K562 (cell line): ENCODE results near the gene OARD1. TPM values are rescaled to one million over a fixed set of nuclear protein-coding genes. Genes with fewer than 3 reads are reported as not detected.

Experiments used
- BACH1 ChIP-seq: fragments of 200-800 bp; sonication (Bioruptor generic); IDR thresholded peaks from 2 replicates; pipeline ENCODE4 v1.6.1; 2016; ENCODE audit warnings: missing genetic modification characterization, missing compliant biosample characterization
- E2F4 ChIP-seq: sonication (generic); formaldehyde crosslinking; IDR thresholded peaks from 2 replicates; pipeline ENCODE4 v1.8.0; 2022; ENCODE audit warnings: mild to moderate bottlenecking, low read depth, missing genetic modification reagents
- E2F6 ChIP-seq, 2 experiments: IDR thresholded peaks; 2 replicates each; pipeline ENCODE4 v1.6.1; 2011; ENCODE audit warnings: borderline replicate concordance in 1 of 2, control low read depth in 1 of 2, low read depth in 1 of 2, low read length in 1 of 2, mild to moderate bottlenecking in 1 of 2, mixed read lengths in 1 of 2, moderate library complexity in 1 of 2; ENCODE audit not compliant: insufficient read depth in 1 of 2, insufficient read length in 1 of 2, poor library complexity in 1 of 2, severe bottlenecking in 1 of 2; ENCODE audit errors: extremely low read depth in 1 of 2
- ELK1 ChIP-seq: sonication (generic); formaldehyde crosslinking; IDR thresholded peaks from 2 replicates; pipeline ENCODE4 v1.8.1; 2022; ENCODE audit warnings: missing genetic modification reagents
- ETV1 ChIP-seq: fragments of 450-650 bp; conservative IDR thresholded peaks from 2 replicates; pipeline ENCODE4 v1.6.1; 2016; ENCODE audit warnings: missing genetic modification characterization, control low read depth, low read depth, missing compliant biosample characterization
- EWSR1 ChIP-seq: fragments of 450-650 bp; IDR thresholded peaks from 2 replicates; pipeline ENCODE4 v1.6.1; 2018; ENCODE audit warnings: borderline replicate concordance, mild to moderate bottlenecking, low read depth, moderate library complexity; ENCODE audit not compliant: partially characterized antibody
- FOXK2 ChIP-seq, 2 experiments: fragments of 450-650 bp; IDR thresholded peaks in 1 of 2; conservative IDR thresholded peaks in 1 of 2; 2 replicates each; pipeline ENCODE4 v1.6.1; 2016; ENCODE audit warnings: low read depth in 2 of 2, mild to moderate bottlenecking in 1 of 2
- HEY1 ChIP-seq: fragments of 250-450 bp; sonication (Bioruptor Pico); IDR thresholded peaks from 2 replicates; pipeline ENCODE4 v1.5.0; 2020; ENCODE audit warnings: mild to moderate bottlenecking, moderate library complexity, borderline replicate concordance
- HNRNPK ChIP-seq: fragments of 200-400 bp; formaldehyde crosslinking; IDR thresholded peaks from one replicate; pipeline ENCODE4 v1.6.1; 2018; ENCODE audit warnings: mild to moderate bottlenecking, low read depth, low read length; ENCODE audit not compliant: poor library complexity, severe bottlenecking
- HOMEZ ChIP-seq: fragments of 250-450 bp; sonication (Bioruptor Pico); IDR thresholded peaks from 2 replicates; pipeline ENCODE4 v1.4.0; 2020; ENCODE audit warnings: mild to moderate bottlenecking, moderate library complexity
- IRF1 ChIP-seq: sonication (generic); formaldehyde crosslinking; IDR thresholded peaks from 2 replicates; pipeline ENCODE4 v1.8.0; 2022; ENCODE audit warnings: missing genetic modification reagents, mild to moderate bottlenecking, borderline replicate concordance
- MTF1 ChIP-seq: fragments of 250-450 bp; sonication (Bioruptor Pico); IDR thresholded peaks from 2 replicates; pipeline ENCODE4 v1.9.0; 2021; ENCODE audit warnings: moderate library complexity, mild to moderate bottlenecking, inconsistent platforms, borderline replicate concordance
- NR1H2 ChIP-seq: sonication (generic); formaldehyde crosslinking; IDR thresholded peaks from 2 replicates; pipeline ENCODE4 v1.4.0; 2020; ENCODE audit warnings: mild to moderate bottlenecking, missing genetic modification reagents
- NUFIP1 ChIP-seq: fragments of 450-650 bp; IDR thresholded peaks from 2 replicates; pipeline ENCODE4 v1.6.1; 2018; ENCODE audit not compliant: partially characterized antibody
- PRMT5 ChIP-seq: sonication (generic); formaldehyde crosslinking; IDR thresholded peaks from 2 replicates; pipeline ENCODE4 v1.5.0; 2020; ENCODE audit warnings: missing genetic modification reagents
- SP1 ChIP-seq: sonication (generic); formaldehyde crosslinking; IDR thresholded peaks from 2 replicates; pipeline ENCODE4 v1.8.1; 2022; ENCODE audit warnings: mild to moderate bottlenecking, missing genetic modification reagents
- TCF3 ChIP-seq: sonication (generic); formaldehyde crosslinking; IDR thresholded peaks from 2 replicates; pipeline ENCODE4 v1.4.0; 2020; ENCODE audit warnings: mild to moderate bottlenecking, missing genetic modification reagents
- ZKSCAN1 ChIP-seq: fragments of 150-350 bp; IDR thresholded peaks from 2 replicates; pipeline ENCODE4 v1.6.1; 2016; ENCODE audit warnings: low read depth, low read length
- ZNF311 ChIP-seq: fragments of 250-450 bp; sonication (Bioruptor Pico); IDR thresholded peaks from 2 replicates; pipeline ENCODE4 v1.4.0; 2020; ENCODE audit warnings: mild to moderate bottlenecking, moderate library complexity
- polyA plus RNA-seq, 8 experiments: library from polyadenylated mRNA; depleted of rRNA in 4 of 8; stranded (reverse) in 5 of 8; unstranded in 3 of 8; fragments of >200 nt; fragmentation: Nextera tagmentation in 2 of 8; fragmentation: Illumina TruSeq in 1 of 8; extraction: Ambion mirVana in 2 of 8; extraction: Trizol in 1 of 8; gene quantifications; 2 replicates each; pipeline versions ENCODE4 v1.2.1 to v1.2.3, GENCODE V29; 2011 to 2014; ENCODE audit warnings: inconsistent platforms in 1 of 8, missing spikeins in 1 of 8
- total RNA-seq, 7 experiments: library from RNA; depleted of rRNA in 6 of 7; stranded (reverse); fragments of >200 nt in 6 of 7; fragmentation: Illumina TruSeq in 2 of 7; extraction: Trizol in 2 of 7; gene quantifications; 2 replicates each; pipeline versions ENCODE4 v1.2.1 to v1.2.3, GENCODE V29; 2011 to 2021; ENCODE audit warnings: low replicate concordance in 1 of 7

OARD1 gene
- total and polyA plus RNA-seq, 9 of the 15 experiments (the other 6 are each of a cell fraction or from before 2014, with no cell fraction given): 43.4 to 88.3 (median 61.1) TPM

GRCh38 chr6:41071923-41072835 is at the start of gene OARD1 (continued):
- TF ChIP-seq HOMEZ (no peak), ZNF311 (CRISPR knock-in tag) (no peak), EWSR1 (no peak), IRF1 (CRISPR knock-in tag) (no peak), E2F6 (IDR thresholded peaks at IDR 0.05; ENCODE audit: borderline replicate concordance in 1 of 2, extremely low read depth in 1 of 2, insufficient read depth in 1 of 2, insufficient read length in 1 of 2, low read depth in 1 of 2, low read length in 1 of 2, poor library complexity in 1 of 2, severe bottlenecking in 1 of 2) (peak in 1 of 2 experiments; percentile 72), ELK1 (CRISPR knock-in tag) (no peak), BACH1 (tag) (no peak), HEY1 (no peak), TCF3 (CRISPR knock-in tag) (0 out of 2 replicates have a peak, but pooled peaks have one; percentile 2), PRMT5 (CRISPR knock-in tag) (no peak), ETV1 (peak; percentile 92), SP1 (CRISPR knock-in tag) (peak; percentile 87; the same call in 1 of the 2 replicates), MTF1 (no peak), FOXK2 (conservative IDR thresholded peaks at IDR 0.05 in 1 of 2, IDR thresholded peaks at IDR 0.05 in 1 of 2; ENCODE audit: low read depth in 2 of 2) (peak; percentile 45 to 66; a peak in 2 of 4 replicates), NUFIP1 (no peak), NR1H2 (CRISPR knock-in tag) (peak; percentile 85; the same call in 1 of the 2 replicates), ZKSCAN1 (no peak; the same call in 1 of the 2 replicates), HNRNPK (no peak), E2F4 (CRISPR knock-in tag) (peak; percentile 93)
